ENCODE results near the gene ADCY10.

ADCY10 gene

GRCh38 chr1:167943541-167943940 lies 29.6 kb upstream of the ADCY10 start:
- TF ChIP-seq CTCF (IDR thresholded peaks at IDR 0.05; ENCODE audit: borderline replicate concordance, control extremely low read depth, extremely low read depth, insufficient read depth, missing control alignments), result no peak
- in situ Hi-C loops (cut with MboI; ENCODE audit: low sequenced_read_pairs, unreplicated experiment), result no loop called here
- no peak for DNase-seq (ENCODE audit: low spot score)

- in situ Hi-C loops (cut with MboI; ENCODE audit: low sequenced_read_pairs, unreplicated experiment), result no loop called here
These were observed 26.3 kb upstream of the ADCY10 start for GRCh38 chr1:167940264-167940663.

GRCh38 chr1:167938080-167938636 lies 24.2 kb upstream of the ADCY10 start:
- no peak for DNase-seq (ENCODE audit: low spot score)
- in situ Hi-C loops (cut with MboI; ENCODE audit: low sequenced_read_pairs, unreplicated experiment), result no loop called here
- TF ChIP-seq CTCF (IDR thresholded peaks at IDR 0.05; ENCODE audit: borderline replicate concordance, control extremely low read depth, extremely low read depth, insufficient read depth, missing control alignments), result no peak

More at GRCh38 chr1:167940264-167940663, 26.3 kb upstream of the ADCY10 start:
- TF ChIP-seq CTCF (IDR thresholded peaks at IDR 0.05; ENCODE audit: borderline replicate concordance, control extremely low read depth, extremely low read depth, insufficient read depth, missing control alignments), result no peak
- no peak for DNase-seq (ENCODE audit: low spot score)

GRCh38 chr1:167937709-167938010 lies 23.7 kb upstream of the ADCY10 start:
- in situ Hi-C loops (cut with MboI; ENCODE audit: low sequenced_read_pairs, unreplicated experiment), result no loop called here

GRCh38 chr1:167936930-167937708 lies 23.2 kb upstream of the ADCY10 start, which contains the start of gene MPC2:
Gene MPC2 (minus strand): TSS chr1:167937072. CDS start chr1:167935841, 1,231 bp downstream.
- in situ Hi-C loops (cut with MboI; ENCODE audit: low sequenced_read_pairs, unreplicated experiment), result no loop called here
- no peak for TF ChIP-seq CTCF (IDR thresholded peaks at IDR 0.05; ENCODE audit: borderline replicate concordance, control extremely low read depth, extremely low read depth, insufficient read depth, missing control alignments)
- peak; percentile 74 for DNase-seq (ENCODE audit: low spot score)

More at GRCh38 chr1:167937709-167938010, 23.7 kb upstream of the ADCY10 start:
- DNase-seq (ENCODE audit: low spot score), result no peak
- TF ChIP-seq CTCF (IDR thresholded peaks at IDR 0.05; ENCODE audit: borderline replicate concordance, control extremely low read depth, extremely low read depth, insufficient read depth, missing control alignments), result no peak

GRCh38 chr1:167936068-167936929 lies 22.4 kb upstream of the ADCY10 start, which contains the start of gene DCAF6:
Gene DCAF6 (plus strand): TSS chr1:167936683. CDS start chr1:167936912, 229 bp downstream.
- DNase-seq (ENCODE audit: low spot score), result peak; percentile 98
- no peak for TF ChIP-seq CTCF (IDR thresholded peaks at IDR 0.05; ENCODE audit: borderline replicate concordance, control extremely low read depth, extremely low read depth, insufficient read depth, missing control alignments)
- in situ Hi-C loops (cut with MboI; ENCODE audit: low sequenced_read_pairs, unreplicated experiment), result no loop called here

Measured in GM13976 (cell line).